ENCODE data around the gene HPCAL1.
"Not testable (repeated sequence)": the region's sequence is repeated elsewhere in the genome, so short reads cannot be mapped to it uniquely, and the experiment has no call there.

The HPCAL1 gene

DNA sequence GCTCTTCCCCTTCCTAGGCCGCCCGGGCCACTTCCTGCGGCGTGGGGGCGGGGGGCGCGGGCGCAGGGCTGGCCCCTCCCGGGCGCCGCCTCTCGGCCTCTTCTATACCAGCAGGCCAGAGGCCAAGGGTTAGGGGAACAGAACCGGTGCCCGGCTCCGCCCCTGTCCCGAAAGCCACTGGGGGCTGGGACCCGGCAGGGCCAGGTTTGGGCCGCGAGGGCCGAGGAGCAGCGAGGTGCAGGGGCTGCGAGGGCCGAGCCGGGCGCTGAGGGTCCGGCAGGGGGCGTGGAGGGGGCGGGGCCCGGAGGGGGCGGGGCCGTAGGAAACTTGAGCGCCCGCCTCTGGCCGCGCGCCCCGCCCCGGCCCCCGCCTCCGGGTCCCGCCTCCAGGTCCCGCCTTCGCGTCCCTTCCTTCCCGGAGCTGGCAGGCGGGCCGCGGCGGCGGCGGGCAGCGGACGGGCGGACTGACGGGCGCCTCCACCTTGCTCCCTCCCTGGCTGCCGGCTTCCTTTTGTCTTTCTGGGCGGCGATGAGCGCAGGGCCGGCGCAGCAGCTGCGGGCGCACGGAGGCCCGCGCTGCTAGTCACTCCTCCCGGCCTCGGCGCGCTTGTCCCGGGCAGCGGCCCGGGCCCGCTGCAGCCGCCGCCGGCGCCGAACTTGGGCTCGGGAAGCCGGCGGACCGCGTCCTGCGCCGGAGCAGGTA is at the start of gene HPCAL1:
TSS of gene HPCAL1 (plus strand) at position 426 of the 702 bp plus-strand sequence. CDS start 116,854 bp downstream, outside the sequence.
- peak; percentile 63 to 71 (median 67) for DNase-seq (ENCODE audit: low read depth in 2 of 3, low spot score in 2 of 3)

DNA sequence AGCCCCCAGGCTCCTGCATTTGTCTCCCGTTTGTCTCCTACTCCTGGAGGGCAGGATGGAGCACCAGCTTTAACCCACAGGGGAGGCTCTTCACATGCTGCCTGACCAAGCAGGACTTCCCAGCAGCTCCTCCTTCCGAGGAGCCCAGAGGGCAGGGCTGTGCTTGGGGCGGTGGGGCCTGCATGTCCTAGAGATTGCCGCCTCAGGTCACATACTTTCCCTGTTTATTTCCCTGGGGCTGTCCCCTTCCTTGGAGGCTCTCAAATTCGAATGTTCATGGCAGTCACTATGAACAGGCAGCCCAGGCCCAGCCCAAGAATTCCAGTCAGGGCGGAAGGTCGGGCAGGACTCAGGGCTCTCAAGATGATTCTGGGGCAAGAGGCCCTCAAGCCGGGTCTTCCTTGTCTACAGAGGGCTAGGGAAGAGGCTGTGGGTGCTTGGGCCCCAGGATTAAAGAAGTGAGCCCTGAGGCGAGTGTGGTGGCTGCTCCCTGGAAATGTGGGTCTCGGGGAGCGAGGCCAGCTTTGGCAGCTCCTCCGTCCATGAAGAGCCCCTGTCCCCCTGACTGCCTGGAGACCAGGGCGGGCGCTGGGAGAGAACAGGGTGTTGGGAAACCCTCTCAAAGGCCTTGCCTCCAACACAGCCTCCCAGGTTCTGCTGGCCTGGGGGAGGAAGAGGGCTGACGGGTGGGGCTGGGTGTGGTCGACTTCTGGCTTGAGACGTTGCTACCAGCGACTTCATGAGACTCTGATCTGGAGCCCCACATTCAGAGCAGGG is 48.9 kb upstream of the HPCAL1 start:
- no peak for DNase-seq (ENCODE audit: low read depth in 2 of 3, low spot score in 2 of 3)

DNA sequence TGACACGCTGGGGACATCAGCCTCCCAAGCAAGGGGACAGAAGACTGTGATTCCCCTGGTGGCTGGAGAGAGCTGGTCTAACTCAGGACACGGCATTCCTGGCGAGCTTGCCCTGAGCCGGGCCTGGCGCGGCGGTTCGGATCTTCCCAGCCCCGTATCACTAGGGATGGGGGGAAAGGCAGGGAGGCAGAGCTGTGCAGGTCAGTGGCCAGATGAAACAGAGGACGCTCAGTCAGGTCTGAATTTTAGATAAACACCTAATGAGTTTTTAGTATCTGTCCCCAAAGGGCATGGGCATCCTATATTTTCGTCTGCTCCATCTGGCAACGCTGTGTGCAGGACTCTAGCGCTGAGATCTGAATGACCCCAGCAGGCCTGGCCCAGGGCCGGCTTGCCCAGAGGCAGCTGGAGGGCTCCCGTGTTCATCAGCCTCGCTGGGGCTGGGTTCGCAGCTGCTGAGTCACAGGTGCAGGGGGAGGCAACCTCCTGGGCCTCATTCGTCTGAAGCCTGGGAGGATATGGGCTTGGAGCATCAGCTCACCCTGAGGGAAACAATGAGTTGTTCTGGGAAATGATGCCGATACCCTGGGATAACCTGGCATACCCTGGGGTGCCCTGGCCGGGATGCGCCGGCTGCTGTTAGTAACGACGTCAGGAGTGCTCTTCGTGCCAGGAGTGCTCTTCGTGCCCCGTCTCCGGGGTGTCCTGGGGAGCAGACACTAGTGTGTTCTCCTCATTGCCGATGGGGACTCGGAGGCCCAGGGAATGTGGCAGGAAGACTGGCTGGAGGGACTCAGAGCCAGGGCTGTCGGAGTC is 48.1 kb upstream of the HPCAL1 start:
- no peak for DNase-seq (ENCODE audit: low read depth in 2 of 3, low spot score in 2 of 3)

DNA sequence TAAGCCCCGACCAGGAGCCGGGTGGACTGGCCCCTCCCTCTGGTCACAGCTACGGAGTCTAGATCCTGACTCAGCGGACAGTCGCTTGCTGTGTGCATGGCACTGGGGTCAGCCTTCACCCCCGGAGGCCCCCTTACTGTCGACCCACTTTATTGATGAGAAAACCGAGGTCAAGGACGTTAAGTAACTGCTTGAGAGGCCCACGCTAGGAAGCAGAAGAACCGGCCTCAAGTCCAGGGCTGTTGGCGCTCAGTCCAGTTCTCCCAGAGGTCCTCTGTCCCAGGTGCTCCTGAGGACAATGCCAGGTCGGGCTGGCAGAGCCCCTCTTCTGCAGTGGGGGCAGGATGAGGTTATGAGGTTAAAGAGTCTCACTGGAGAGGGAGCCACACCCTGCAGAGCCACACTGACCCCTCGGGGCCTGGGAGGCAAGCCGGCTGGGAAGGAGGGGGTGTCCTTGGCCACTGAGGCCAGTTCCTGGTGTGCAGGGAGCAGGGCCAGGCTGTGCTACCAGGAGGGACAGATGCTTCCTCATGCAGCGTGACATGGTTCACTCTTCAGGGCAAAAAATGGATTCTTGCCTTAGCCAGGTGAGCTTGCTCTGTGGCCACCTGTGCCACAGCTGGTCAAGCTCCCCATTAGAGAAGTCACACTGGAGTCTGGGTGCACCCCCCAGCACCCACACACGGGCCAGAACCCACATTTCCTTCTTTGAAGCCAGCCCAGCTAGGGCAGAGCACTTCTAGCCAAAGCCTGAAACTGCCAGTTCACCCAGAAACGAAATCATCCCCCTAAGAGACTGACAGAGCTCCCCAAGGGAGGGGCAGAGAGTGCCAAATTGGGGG is 47.3 kb upstream of the HPCAL1 start:
- DNase-seq (ENCODE audit: low read depth in 2 of 3, low spot score in 2 of 3) = no peak

DNA sequence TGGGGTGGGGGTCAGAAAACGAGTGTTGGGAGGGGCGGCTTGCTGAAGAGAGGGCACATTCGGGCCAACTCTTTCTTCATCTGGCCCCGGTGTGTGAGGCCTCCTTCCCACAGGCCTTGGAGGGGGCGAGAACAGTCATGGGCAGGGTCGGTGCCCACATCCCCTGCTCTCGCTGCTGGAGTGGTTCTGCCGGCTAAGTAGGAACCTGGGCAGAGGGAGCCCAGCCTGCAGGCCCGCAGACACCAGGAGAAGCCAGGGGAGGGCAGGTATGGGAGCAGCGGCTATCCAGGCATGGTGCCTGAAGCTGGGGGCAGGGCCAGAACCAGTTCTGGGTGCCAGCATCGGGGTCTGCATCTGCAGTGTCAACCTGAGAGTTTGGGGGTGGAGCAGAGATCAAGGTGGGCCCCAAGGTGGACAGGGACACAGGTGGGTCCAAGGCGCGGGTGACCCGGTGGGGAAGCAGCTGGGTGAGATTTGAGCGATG is 46.6 kb upstream of the HPCAL1 start:
- no peak for DNase-seq (ENCODE audit: low read depth in 2 of 3, low spot score in 2 of 3)

DNA sequence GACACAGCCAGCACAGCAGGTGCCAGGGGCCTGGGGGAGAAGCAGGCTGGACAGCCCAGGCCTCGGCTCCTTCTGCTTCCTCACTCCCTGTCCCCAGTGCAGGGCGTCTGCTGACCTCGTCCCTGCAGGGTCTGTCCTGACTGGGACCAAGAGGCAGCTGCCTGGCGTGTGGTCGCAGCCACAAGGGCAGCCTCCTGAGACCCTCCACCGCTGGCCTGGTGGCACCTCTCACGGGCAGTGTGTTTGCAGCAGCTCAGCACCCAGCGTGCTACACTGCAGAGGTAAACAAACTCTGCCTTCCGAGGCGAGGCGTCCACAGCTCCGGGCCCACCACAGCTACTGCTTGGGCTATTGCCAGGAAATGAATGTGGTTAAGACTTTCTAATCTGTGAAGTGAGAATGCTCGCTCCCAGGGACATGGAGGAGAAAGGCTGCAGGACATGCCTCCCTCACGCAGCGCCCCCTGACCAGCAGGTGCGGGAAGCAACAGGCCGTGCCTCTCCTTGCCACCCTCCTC is 46.1 kb upstream of the HPCAL1 start:
- DNase-seq (ENCODE audit: low read depth in 2 of 3, low spot score in 2 of 3) = no peak

DNA sequence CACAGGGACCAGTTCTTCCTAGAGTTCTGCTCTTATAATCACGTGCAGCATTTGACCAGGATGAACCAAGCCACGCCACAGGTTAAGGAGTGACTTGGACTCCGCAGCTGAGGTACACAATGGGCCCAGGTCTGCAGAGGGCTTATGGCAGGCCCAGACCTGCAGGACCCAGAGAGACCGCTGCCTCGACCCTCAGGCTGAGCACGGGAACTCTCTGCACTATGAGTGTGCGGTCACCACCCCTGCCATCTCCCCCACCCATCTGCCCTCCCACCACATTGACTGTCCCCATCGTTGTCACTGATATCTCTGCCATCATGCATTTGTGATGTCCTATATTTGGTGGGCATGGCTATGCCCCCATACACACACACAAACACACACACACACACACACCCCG is 45.7 kb upstream of the HPCAL1 start:
- DNase-seq (ENCODE audit: low read depth in 2 of 3, low spot score in 2 of 3) = no peak

DNA sequence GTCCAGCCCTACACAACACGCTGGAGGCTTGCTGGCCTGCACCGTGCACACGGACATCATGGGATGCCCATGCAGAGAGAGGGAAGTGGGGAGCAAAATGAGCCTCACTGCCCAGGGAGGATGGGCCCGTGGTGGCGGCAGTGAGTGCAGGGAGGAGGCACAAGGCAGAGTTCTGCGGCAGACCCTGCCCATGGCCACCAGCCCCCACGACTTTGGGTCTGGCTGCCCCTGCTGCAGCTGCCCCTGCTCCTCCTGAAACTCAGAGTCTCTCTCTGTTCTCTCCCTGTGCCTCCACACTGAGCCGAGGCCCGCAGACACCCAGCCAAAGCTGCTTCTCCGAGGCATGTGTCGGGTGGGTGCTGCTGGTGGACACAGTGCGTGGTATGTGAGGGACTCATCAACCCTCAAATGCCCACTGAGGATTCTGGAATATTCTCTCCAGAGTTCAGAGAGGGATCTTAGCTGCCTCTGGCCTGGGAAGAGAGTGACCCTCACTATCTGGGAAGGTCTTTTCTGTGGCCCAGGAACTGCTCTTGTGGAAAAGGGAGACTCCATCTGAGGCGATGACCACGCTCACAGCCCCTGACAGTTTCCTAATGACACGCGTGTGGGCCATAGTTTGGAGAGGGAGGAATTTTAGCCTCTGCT is 45.1 kb upstream of the HPCAL1 start:
- no peak for DNase-seq (ENCODE audit: low read depth in 2 of 3, low spot score in 2 of 3)

DNA sequence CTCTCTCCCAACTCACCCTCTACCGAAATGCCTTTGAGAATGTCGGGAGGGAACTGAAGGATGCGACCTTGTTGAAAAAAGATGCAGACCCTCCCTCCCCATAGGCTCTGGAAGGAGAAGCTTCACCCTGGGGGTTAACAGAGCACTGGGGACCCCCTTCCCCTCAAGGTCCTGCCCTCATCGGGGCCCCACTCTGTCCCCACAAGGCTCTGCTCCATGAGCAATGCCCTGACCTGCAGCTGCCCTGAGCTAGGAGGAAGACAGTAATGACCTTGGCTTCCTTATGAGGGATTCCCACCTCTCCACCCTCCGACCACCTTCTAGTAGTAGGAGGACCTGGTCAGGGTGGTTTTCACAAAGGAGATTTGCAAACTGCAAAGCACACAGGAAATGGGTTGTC is 44.4 kb upstream of the HPCAL1 start:
- DNase-seq (ENCODE audit: low read depth in 2 of 3, low spot score in 2 of 3) = no peak

DNA sequence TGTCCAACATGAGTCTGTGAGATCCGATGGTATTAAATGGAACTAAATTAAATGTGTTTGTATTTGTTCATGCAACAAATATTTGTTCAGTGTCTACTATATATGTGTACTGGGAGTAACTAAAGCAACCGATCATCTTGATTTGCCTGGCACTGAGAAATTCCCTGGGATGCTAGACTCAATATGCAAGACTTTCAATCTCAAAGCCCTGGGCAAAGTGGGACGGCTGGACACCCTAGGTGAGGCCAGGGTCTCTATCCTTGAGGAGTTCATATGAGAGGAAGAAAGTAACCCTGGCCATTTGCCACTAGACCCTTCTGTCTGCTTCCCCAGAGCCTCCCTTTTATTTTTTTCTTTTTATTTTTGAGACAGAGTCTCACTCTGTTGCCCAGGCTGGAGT is 44.0 kb upstream of the HPCAL1 start:
- no peak for DNase-seq (ENCODE audit: low read depth in 2 of 3, low spot score in 2 of 3)

DNA sequence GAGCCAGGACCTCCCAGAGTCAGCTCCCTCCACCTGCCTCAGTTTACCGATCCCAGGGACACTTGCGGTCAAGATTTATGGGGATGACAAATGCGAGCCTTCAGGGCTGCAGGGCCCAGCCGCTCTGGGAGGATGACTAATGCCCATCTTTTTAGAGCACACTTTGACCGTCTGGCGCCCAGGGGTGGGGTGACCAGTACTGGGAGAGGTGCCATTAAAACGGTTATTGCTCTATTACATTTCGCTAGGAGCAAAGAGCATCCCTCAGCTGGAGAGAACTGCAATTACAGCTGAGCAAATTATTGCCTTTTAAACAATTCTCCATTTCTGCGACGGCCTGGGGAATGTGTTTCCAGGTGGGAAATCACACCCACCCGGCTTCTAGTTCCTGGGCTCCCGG is 42.6 kb upstream of the HPCAL1 start:
- no peak for DNase-seq (ENCODE audit: low read depth in 2 of 3, low spot score in 2 of 3)

DNA sequence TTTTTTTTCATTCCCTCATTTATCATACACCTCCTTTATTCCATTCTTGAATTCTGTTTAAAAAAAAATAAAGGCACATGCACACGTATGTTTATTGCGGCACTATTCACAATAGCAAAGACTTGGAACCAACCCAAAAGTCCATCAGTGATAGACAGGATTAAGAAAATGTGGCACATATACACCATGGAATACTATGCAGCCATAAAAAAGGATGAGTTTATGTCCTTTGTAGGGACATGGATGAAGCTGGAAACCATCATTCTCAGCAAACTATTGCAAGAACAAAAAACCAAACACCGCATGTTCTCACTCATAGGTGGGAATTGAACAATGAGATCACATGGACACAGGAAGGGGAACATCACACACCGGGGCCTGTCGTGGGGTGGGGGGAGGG is 39.2 kb upstream of the HPCAL1 start:
- not testable (repeated sequence) for DNase-seq (ENCODE audit: low read depth in 2 of 3, low spot score in 2 of 3)

DNA sequence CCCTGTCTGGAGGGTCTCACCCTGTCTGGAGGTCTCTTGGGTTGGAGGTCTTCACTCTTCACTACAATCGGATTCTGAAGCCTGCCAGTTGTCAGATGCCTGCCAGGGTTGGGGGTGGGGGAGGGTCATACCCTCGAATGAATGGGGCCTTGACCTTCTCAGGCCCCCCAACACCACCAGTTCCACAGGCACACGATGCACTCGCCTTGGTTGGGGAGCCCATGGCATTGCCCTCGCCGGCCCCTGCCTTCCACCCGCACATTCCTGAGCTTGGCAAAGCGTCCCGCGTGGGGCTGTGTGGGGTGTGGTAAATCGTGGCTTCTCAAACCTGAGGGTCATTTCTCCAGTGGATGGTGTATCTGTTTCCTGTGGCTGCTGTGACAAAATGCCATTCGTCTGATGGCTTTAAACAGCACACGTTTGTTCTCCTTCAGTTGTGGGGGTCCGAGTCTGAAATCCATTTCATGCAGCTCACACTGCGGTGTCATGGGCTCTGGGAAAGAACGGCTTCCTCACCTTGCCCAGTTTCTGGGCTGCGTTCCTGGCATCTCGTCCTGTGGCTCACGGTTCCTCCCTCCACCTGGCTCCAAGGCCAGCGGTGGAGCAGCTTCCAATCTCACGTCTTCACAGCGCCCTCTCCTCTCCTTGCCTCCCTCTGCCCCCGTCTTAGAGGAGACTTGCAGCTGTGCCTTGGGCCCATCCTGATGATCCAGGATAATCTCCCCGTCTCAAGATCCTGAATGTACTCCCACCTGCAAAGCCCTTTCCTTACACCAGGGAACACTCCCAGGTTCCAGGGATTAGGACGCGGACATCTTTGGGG is 38.0 kb upstream of the HPCAL1 start:
- no peak for DNase-seq (ENCODE audit: low read depth in 2 of 3, low spot score in 2 of 3)

DNA sequence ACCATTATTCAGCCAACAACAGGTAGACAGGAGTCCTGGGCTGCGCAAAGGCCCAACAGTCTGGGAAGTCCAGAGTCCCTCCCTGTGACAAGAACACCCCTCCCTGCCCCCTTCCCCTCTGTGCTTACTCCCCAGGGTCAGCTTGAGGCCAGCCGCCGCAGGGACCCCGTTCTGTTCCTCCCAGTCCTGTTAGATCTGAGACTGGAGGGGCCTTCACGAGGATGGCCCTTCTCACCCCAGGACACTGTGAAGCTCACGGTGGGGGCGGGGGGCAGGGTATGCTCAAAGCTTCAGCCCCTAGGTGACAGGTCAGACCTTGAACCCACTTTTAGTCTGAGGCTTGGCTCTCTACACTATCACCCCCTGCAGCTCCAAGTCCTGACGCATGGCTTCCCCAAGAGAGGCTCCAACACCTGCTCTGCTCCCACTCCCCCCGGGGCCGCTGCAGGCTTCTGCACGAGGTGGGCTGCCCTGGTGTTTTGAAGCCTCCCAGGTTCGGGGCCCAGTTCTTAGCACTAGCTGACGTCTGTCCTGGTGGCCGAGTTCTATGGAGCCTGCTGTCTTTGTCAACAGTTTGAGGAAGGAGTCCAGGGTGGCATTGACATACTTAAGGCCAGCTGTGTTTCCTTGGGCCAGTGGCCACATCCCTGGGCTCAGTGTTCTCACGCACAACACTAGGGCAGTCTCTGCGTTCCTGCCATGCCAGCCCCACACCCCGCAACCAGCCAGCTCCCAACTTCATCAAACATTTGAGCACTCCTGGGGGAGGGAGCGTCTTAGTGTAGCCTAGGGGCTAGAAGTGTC is 37.2 kb upstream of the HPCAL1 start:
- no peak for DNase-seq (ENCODE audit: low read depth in 2 of 3, low spot score in 2 of 3)

DNA sequence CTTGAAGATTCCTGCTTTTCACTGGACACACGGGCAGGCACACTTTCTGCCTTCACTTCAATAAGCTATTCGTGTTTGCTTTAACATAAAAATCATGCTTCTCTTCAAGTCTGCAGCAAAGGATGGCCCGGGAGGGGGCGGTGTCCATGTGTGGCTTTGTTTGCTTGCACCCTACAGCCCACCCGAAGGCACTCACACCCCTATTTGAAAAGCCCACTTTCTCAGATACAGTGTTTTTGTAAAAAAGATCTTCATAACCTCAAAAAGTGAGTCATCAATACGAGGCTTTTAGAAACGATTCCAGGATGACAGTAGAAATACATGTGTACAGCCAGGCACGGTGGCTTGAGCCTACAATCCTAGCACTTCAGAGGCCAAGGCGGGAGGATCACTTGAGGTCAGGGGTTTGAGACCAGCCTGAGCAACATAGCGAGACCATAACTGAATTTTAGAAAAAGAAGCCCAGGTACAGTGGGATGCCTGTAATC is 36.5 kb upstream of the HPCAL1 start:
- no peak for DNase-seq (ENCODE audit: low read depth in 2 of 3, low spot score in 2 of 3)

DNA sequence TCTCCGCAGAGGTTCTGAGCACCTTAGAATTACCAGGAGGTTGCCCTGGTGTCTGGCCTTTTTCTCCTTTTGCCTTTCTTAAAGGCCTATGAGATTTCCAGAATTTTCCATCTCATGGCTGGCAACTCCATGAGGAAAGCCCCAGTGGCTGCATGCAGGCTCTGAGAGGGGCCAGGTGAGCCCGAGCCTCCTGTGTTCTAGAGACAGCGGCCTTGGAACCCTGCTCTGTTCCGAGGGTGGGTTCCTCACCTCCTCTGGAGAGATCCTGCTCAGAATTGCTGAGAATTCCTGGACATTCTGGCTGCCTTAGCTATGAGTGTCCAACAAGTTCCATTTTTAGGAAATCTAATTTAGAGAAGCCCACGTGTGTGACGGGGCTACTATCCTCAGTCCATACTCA is 35.7 kb upstream of the HPCAL1 start:
- DNase-seq (ENCODE audit: low read depth in 2 of 3, low spot score in 2 of 3) = no peak

DNA sequence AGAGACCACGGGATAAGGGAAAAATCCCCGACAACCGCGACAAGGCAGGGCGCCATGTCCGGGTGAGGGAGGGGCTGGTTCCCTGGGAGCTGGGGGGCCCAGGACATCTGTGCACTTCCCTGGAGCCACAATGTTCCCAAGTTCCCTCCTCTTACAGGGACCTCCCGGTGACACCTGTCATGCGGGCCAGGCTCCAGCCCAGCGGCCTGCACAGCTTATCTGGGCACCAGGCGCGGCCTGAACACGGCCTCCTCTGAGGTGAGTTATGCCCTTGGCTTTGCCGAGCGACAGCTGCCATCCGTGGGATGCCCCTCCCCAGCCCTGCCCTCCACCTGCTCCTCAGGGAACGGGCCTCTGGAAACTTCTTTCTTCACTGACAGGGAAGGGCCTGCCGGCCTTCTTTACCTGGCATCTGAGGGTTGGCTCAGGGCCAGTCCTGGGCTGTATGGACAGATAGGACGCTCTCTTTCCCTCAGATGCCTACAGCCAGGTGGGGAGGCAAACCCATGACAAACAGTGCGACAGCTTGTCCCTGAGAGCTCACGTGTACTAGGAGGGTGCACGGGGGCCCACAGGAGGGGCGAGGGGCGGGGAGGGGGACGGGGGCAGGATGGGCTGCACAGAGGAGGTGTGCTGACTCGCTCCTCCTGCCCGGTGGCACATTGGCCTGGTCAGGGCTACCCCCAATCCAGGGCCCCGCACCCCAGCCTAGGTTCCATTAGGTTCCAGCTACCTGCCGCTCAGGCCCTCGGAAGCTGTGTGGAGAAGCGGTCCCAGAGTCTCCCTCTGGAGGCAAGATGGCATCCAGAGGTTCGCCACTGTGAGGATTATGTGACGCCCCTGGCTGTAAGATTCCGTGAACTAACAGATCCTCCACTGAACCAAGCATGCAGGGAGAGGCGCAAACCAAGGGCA is 34.9 kb upstream of the HPCAL1 start:
- no peak for DNase-seq (ENCODE audit: low read depth in 2 of 3, low spot score in 2 of 3)

Measured in activated CD8-positive, alpha-beta memory T cell treated with anti-CD3 and anti-CD28 coated beads for 48 hours (primary cell).